ENCODE measurements around the gene MELTF. TPM values are rescaled to one million over a fixed set of nuclear protein-coding genes. Genes with fewer than 3 reads are reported as not detected.

The MELTF gene
- polyA plus RNA-seq, 3 donors: 0.34 to 2.8 (median 0.36) TPM

DNA sequence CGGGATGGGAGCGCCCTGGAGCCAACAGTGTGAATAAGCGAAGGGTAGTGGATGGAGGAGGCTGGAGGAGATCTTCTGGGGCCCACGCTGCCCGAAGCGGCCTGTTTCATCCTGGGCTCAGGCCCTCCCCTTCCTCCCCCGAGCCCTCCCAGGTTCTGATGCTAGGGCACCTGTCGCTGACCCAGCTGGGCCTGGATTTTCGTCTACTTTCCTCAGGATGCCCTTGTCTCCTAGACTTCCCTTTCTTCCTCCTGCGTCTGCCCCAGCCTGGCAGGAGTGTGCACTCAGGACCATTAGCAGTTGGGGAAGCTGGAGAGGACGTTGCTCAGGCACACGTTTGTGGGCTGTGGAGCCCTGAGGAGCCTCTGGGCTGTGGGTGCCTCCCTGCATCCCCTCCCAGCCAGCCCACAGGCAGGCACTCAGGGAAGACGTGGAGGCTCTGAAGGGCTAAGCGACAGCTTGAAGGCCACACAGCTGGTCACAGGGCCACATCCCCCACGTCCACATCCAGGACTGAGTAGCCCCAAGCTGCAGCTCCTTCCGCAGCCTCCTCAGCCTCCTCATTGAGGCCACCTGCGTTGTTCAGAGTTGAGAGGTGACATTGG lies 37.1 kb downstream of the MELTF start:
- H3K4me3 ChIP-seq (replicated peaks in 1 of 3; ENCODE audit: low read depth in 2 of 3, low read length in 3 of 3): no peak overlapping the region
- no peak overlapping the region for H3K4me3 Mint-ChIP-seq
- no peak overlapping the region for H3K4me2 ChIP-seq (replicated peaks; ENCODE audit: extremely low read depth, low read length, poor library complexity, severe bottlenecking)
- H3K79me2 ChIP-seq (ENCODE audit: insufficient read depth, low read length): no peaks in the 10 kb centered on the region
- peaks cover 0 to 1% (median 0%) of the 10 kb centered on the region in 7 donors for H3K9me3 Mint-ChIP-seq
- intact Hi-C loops (cut with micrococcal nuclease): loop anchor here in 1 of 2 donors (10.0 kb wide), 1 partner anchor 52 kb away; no protein-coding TSS in a partner anchor
- no peak overlapping the region for H3K9ac ChIP-seq (ENCODE audit: insufficient read depth, low read length, poor library complexity, severe bottlenecking)
- H3K27me3 Mint-ChIP-seq (ENCODE audit: low read depth in 3 of 3): peaks cover 0 to 2% (median 1%) of the 10 kb centered on the region in 3 donors
- H3K27me3 ChIP-seq (ENCODE audit: control insufficient read depth in 2 of 2, insufficient read depth in 2 of 2, low read length in 2 of 2): no peaks in the 10 kb centered on the region
- no peaks in the 10 kb centered on the region for H3K4me1 ChIP-seq (ENCODE audit: control insufficient read depth in 1 of 2, insufficient read depth in 2 of 2, low read length in 2 of 2)
- no peaks in the 10 kb centered on the region for H3K9me3 ChIP-seq (replicated peaks in 1 of 2; ENCODE audit: control insufficient read depth in 1 of 2, insufficient read depth in 1 of 2, low read length in 2 of 2)
- TF ChIP-seq, protein P1, sequence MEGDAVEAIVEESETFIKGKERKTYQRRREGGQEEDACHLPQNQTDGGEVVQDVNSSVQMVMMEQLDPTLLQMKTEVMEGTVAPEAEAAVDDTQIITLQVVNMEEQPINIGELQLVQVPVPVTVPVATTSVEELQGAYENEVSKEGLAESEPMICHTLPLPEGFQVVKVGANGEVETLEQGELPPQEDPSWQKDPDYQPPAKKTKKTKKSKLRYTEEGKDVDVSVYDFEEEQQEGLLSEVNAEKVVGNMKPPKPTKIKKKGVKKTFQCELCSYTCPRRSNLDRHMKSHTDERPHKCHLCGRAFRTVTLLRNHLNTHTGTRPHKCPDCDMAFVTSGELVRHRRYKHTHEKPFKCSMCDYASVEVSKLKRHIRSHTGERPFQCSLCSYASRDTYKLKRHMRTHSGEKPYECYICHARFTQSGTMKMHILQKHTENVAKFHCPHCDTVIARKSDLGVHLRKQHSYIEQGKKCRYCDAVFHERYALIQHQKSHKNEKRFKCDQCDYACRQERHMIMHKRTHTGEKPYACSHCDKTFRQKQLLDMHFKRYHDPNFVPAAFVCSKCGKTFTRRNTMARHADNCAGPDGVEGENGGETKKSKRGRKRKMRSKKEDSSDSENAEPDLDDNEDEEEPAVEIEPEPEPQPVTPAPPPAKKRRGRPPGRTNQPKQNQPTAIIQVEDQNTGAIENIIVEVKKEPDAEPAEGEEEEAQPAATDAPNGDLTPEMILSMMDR (IDR thresholded peaks at IDR 0.05): no peak
- 70% methylated on average over 4 of the region's 17 CpGs for WGBS (ENCODE audit: insufficient coverage)
- no peaks in the 10 kb centered on the region for H4K20me1 ChIP-seq (ENCODE audit: insufficient read depth, low read length)
- no peaks in the 10 kb centered on the region for H3K36me3 Mint-ChIP-seq
- DNase-seq: no peak
- no peaks in the 10 kb centered on the region for H3K36me3 ChIP-seq (replicated peaks in 1 of 2; ENCODE audit: control insufficient read depth in 1 of 2, insufficient read depth in 2 of 2, low read length in 2 of 2)
- H3K4me1 Mint-ChIP-seq: no peaks in the 10 kb centered on the region
- no peak overlapping the region for H3K27ac ChIP-seq (ENCODE audit: low read depth in 1 of 2, low read length in 2 of 2)
- no peak overlapping the region for H3K27ac Mint-ChIP-seq
- no peak overlapping the region for H2AFZ ChIP-seq (ENCODE audit: insufficient read depth, low read depth, low read length, poor library complexity, severe bottlenecking)

DNA sequence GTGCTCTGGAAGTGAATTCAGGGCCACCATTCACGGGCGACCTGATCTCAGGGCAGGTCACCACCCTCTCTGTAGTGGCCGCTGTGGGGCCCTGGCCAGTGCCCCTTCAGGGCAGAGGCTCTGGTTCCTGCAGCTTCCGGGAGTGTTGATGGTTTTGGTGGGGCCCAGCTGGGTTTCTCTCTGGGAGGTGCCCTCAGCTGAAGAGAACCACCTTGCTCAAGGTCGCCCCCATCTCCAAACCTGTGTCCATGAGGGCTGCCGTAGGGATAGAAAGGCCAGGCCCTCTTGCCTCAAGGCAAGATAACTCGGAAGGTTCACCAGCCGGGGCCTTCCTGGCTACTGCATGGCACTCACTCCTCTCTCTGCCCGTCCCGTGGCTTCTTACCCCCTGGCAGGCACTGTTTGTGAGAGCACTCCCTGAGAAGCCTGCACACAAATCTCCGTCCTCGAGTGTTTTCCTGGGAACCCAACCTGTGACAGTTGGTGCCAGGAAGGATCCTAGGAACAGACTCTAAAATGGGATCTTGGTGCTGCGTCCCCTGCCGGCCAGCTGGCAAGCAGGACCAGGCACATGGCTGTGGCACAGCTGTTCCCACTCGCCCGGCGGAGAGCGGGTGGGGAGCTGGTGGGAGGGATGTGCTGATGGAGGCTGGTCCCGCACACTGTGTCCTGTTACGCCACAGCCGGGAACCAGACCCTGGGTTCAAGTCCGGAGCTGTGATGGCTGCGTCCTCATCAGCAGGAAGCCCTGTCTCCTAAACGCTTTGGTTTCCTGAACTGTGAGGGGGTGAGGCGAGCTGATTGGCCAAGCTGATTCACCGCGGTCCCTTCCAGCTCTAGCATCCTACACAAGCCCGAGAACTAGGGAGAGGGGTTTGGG lies 37.8 kb downstream of the MELTF start:
- peaks cover 0 to 1% (median 0%) of the 10 kb centered on the region in 7 donors for H3K9me3 Mint-ChIP-seq
- H3K4me3 Mint-ChIP-seq: no peak overlapping the region
- intact Hi-C loops (cut with micrococcal nuclease): loop anchor here in 1 of 2 donors (10.0 kb wide), 1 partner anchor 53 kb away; no protein-coding TSS in a partner anchor
- Histone ChIP-seq H2AFZ (ENCODE audit: insufficient read depth, low read depth, low read length, poor library complexity, severe bottlenecking) (no peak overlapping the region), H4K20me1 (ENCODE audit: insufficient read depth, low read length) (no peaks in the 10 kb centered on the region), H3K4me2 (replicated peaks; ENCODE audit: extremely low read depth, low read length, poor library complexity, severe bottlenecking) (no peak overlapping the region), H3K9ac (ENCODE audit: insufficient read depth, low read length, poor library complexity, severe bottlenecking) (no peak overlapping the region), H3K4me3 (replicated peaks in 1 of 3; ENCODE audit: low read depth in 2 of 3, low read length in 3 of 3) (no peak overlapping the region), H3K27ac (ENCODE audit: low read depth in 1 of 2, low read length in 2 of 2) (no peak overlapping the region), H3K79me2 (ENCODE audit: insufficient read depth, low read length) (no peaks in the 10 kb centered on the region), H3K4me1 (ENCODE audit: control insufficient read depth in 1 of 2, insufficient read depth in 2 of 2, low read length in 2 of 2) (no peaks in the 10 kb centered on the region), H3K27me3 (ENCODE audit: control insufficient read depth in 2 of 2, insufficient read depth in 2 of 2, low read length in 2 of 2) (no peaks in the 10 kb centered on the region), H3K9me3 (replicated peaks in 1 of 2; ENCODE audit: control insufficient read depth in 1 of 2, insufficient read depth in 1 of 2, low read length in 2 of 2) (no peaks in the 10 kb centered on the region), H3K36me3 (replicated peaks in 1 of 2; ENCODE audit: control insufficient read depth in 1 of 2, insufficient read depth in 2 of 2, low read length in 2 of 2) (no peaks in the 10 kb centered on the region)
- DNase-seq: no peak
- WGBS (ENCODE audit: insufficient coverage): 97% methylated on average over 25 of the region's 28 CpGs
- H3K36me3 Mint-ChIP-seq: no peaks in the 10 kb centered on the region
- H3K27ac Mint-ChIP-seq: no peak overlapping the region
- TF ChIP-seq, protein P1 (IDR thresholded peaks at IDR 0.05): no peak
- H3K4me1 Mint-ChIP-seq: no peaks in the 10 kb centered on the region
- H3K27me3 Mint-ChIP-seq (ENCODE audit: low read depth in 3 of 3): peaks cover 0 to 2% (median under 1%) of the 10 kb centered on the region in 3 donors

Measured in CD14-positive monocyte (primary cell).